ENCODE measurements around the gene KCTD10.
"Not testable (repeated sequence)": the region's sequence is repeated elsewhere in the genome, so short reads cannot be mapped to it uniquely, and the experiment has no call there.

The KCTD10 gene

GRCh38 chr12:109448707-109449390 is 28.3 kb downstream of the KCTD10 start:
- H3K9me3 Mint-ChIP-seq = no peaks in the 10 kb centered on the region
- ATAC-seq (replicated peaks; ENCODE audit: extremely low read depth, poor library complexity, severe bottlenecking) = no peak
- H3K4me1 Mint-ChIP-seq = peaks cover 17% of the 10 kb centered on the region
- H3K27ac Mint-ChIP-seq (ENCODE audit: low read depth) = no peak overlapping the region
- peaks cover 23% of the 10 kb centered on the region for H3K36me3 Mint-ChIP-seq (ENCODE audit: insufficient read depth)
- no peaks in the 10 kb centered on the region for H3K27me3 Mint-ChIP-seq
- no peak for DNase-seq (ENCODE audit: low spot score in 2 of 2)
- H3K4me3 Mint-ChIP-seq = no peak overlapping the region

GRCh38 chr12:109448272-109448671 is 28.8 kb downstream of the KCTD10 start:
- H3K27me3 Mint-ChIP-seq = no peaks in the 10 kb centered on the region
- H3K4me3 Mint-ChIP-seq = no peak overlapping the region
- DNase-seq (ENCODE audit: low spot score in 2 of 2) (no peak), ATAC-seq (replicated peaks; ENCODE audit: extremely low read depth, poor library complexity, severe bottlenecking) (no peak)
- H3K9me3 Mint-ChIP-seq = no peaks in the 10 kb centered on the region
- no peak overlapping the region for H3K27ac Mint-ChIP-seq (ENCODE audit: low read depth)
- H3K36me3 Mint-ChIP-seq (ENCODE audit: insufficient read depth) = peaks cover 20% of the 10 kb centered on the region
- H3K4me1 Mint-ChIP-seq = peaks cover 17% of the 10 kb centered on the region

DNA sequence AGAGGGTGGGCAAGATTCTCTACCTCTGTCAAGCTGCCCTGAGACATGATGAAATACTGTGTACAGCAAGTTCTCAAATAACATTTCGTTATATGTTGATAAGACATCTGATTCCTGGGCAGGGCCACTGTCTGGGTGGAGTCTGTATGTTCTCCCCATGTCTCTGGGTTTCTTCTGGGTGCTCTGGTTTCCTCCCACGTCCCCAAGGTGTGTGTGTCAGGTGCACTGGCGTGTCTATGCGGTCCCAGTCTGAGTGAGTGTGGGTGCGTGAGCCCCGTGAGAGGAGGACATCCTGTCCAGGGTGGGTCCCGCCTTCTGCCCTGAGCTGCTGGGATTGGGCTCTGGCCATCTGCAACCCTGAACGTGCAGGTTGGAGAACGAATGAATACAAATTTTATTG is 29.6 kb downstream of the KCTD10 start:
- Mint-ChIP-seq H3K9me3 (no peaks in the 10 kb centered on the region), H3K36me3 (ENCODE audit: insufficient read depth) (peaks cover 20% of the 10 kb centered on the region), H3K27me3 (no peaks in the 10 kb centered on the region), H3K4me1 (peaks cover 17% of the 10 kb centered on the region), H3K27ac (ENCODE audit: low read depth) (no peak overlapping the region), H3K4me3 (no peak overlapping the region)
- ATAC-seq (replicated peaks; ENCODE audit: extremely low read depth, poor library complexity, severe bottlenecking) (no peak), DNase-seq (ENCODE audit: low spot score in 2 of 2) (no peak)

- no peak overlapping the region for H3K27ac Mint-ChIP-seq (ENCODE audit: low read depth)
- ATAC-seq (replicated peaks; ENCODE audit: extremely low read depth, poor library complexity, severe bottlenecking) = no peak
These were observed 30.2 kb downstream of the KCTD10 start for GRCh38 chr12:109446869-109447268.

DNA sequence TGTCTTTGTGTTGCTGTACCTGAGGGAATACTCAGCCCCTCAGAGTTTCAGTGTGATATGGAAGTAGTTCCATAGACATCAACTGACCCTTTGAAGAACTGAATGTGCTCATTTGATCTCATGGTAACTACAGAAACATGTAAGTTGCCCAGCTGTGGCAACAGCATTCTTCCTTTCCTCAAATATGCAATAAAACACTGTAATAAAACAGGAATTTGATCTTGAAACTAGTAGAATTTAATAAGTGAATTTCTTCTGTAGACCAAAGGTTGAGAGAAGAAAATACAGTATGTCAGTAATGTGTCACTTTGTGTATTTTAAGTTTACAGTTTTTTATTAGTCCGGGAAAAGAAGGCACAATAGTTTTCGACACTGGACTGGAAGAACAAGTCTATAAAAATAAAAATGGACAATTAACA is 31.9 kb downstream of the KCTD10 start:
- peaks cover 3% of the 10 kb centered on the region for H3K4me1 Mint-ChIP-seq
- H3K27me3 Mint-ChIP-seq = no peaks in the 10 kb centered on the region
- no peak for ATAC-seq (replicated peaks; ENCODE audit: extremely low read depth, poor library complexity, severe bottlenecking)
- H3K4me3 Mint-ChIP-seq = no peak overlapping the region
- no peak for DNase-seq (ENCODE audit: low spot score in 2 of 2)
- H3K36me3 Mint-ChIP-seq (ENCODE audit: insufficient read depth) = peaks cover 14% of the 10 kb centered on the region
- no peaks in the 10 kb centered on the region for H3K9me3 Mint-ChIP-seq
- no peak overlapping the region for H3K27ac Mint-ChIP-seq (ENCODE audit: low read depth)

More at GRCh38 chr12:109446869-109447268, 30.2 kb downstream of the KCTD10 start:
- Mint-ChIP-seq H3K36me3 (ENCODE audit: insufficient read depth) (peaks cover 18% of the 10 kb centered on the region), H3K4me3 (no peak overlapping the region), H3K27me3 (no peaks in the 10 kb centered on the region), H3K4me1 (peaks cover 17% of the 10 kb centered on the region), H3K9me3 (no peaks in the 10 kb centered on the region)
- DNase-seq (ENCODE audit: low spot score in 2 of 2) = no peak

GRCh38 chr12:109444259-109444658 is 32.8 kb downstream of the KCTD10 start:
- H3K9me3 Mint-ChIP-seq = no peaks in the 10 kb centered on the region
- no peaks in the 10 kb centered on the region for H3K4me1 Mint-ChIP-seq
- no peak overlapping the region for H3K4me3 Mint-ChIP-seq
- peaks cover 12% of the 10 kb centered on the region for H3K36me3 Mint-ChIP-seq (ENCODE audit: insufficient read depth)
- H3K27me3 Mint-ChIP-seq = no peaks in the 10 kb centered on the region
- ATAC-seq (replicated peaks; ENCODE audit: extremely low read depth, poor library complexity, severe bottlenecking) (no peak), DNase-seq (ENCODE audit: low spot score in 2 of 2) (no peak)
- H3K27ac Mint-ChIP-seq (ENCODE audit: low read depth) = no peak overlapping the region

DNA sequence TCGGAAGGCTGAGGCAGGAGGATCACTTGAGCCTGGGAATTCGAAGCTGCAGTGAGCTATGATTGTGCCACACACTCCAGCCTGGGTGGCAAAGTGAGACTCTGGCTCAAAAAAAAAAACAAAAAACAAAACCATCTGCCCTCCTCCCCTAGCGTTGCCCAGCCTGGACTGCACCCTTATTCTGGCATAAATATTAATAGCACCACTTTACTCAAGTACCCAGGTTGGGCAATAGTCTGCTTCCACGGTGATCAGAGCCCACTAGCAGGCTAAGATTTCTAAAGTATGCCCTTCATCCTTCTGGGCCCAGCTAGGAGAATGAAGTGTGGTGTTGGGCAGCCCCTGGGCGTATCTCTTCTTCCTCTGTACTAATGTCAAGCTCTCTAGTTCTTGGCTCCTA is 33.3 kb downstream of the KCTD10 start:
- peaks cover 11% of the 10 kb centered on the region for H3K36me3 Mint-ChIP-seq (ENCODE audit: insufficient read depth)
- no peaks in the 10 kb centered on the region for H3K27me3 Mint-ChIP-seq
- no peaks in the 10 kb centered on the region for H3K9me3 Mint-ChIP-seq
- H3K4me3 Mint-ChIP-seq = no peak overlapping the region
- no peak overlapping the region for H3K27ac Mint-ChIP-seq (ENCODE audit: low read depth)
- DNase-seq (ENCODE audit: low spot score in 2 of 2) (no peak), ATAC-seq (replicated peaks; ENCODE audit: extremely low read depth, poor library complexity, severe bottlenecking) (no peak)
- no peaks in the 10 kb centered on the region for H3K4me1 Mint-ChIP-seq

GRCh38 chr12:109440851-109441490 is 36.1 kb downstream of the KCTD10 start:
- H3K4me3 Mint-ChIP-seq = no peak overlapping the region
- no peaks in the 10 kb centered on the region for H3K4me1 Mint-ChIP-seq
- peaks cover 7% of the 10 kb centered on the region for H3K36me3 Mint-ChIP-seq (ENCODE audit: insufficient read depth)
- no peaks in the 10 kb centered on the region for H3K9me3 Mint-ChIP-seq
- DNase-seq (ENCODE audit: low spot score in 2 of 2) (no peak), ATAC-seq (replicated peaks; ENCODE audit: extremely low read depth, poor library complexity, severe bottlenecking) (no peak)
- H3K27me3 Mint-ChIP-seq = no peaks in the 10 kb centered on the region
- H3K27ac Mint-ChIP-seq (ENCODE audit: low read depth) = no peak overlapping the region

GRCh38 chr12:109439951-109440350 is 37.1 kb downstream of the KCTD10 start:
- ATAC-seq (replicated peaks; ENCODE audit: extremely low read depth, poor library complexity, severe bottlenecking); H3K36me3 Mint-ChIP-seq (ENCODE audit: insufficient read depth); H3K4me3 Mint-ChIP-seq; DNase-seq (ENCODE audit: low spot score in 2 of 2); H3K27me3 Mint-ChIP-seq; H3K9me3 Mint-ChIP-seq; H3K27ac Mint-ChIP-seq (ENCODE audit: low read depth); H3K4me1 Mint-ChIP-seq: not testable (repeated sequence)

DNA sequence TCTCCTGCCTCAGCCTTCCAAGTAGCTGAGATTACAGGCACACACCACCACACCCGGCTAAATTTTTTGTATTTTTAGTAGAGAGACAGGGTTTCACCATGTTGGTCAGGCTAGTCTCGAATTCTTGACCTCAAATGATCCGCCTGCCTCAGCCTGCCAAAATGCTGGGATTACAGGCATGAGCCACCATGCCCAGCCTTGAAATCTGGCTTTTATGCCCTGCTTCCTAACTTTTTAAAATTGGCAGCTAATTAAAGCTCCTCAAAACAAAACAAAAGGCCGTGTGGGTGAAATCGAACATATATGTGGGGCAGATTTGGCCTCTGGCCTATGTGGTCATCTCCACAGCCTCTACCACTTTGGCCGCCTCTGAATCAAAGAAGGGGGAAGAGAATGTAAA is 37.9 kb downstream of the KCTD10 start:
- H3K27ac Mint-ChIP-seq (ENCODE audit: low read depth) = no peak overlapping the region
- no peaks in the 10 kb centered on the region for H3K27me3 Mint-ChIP-seq
- H3K4me1 Mint-ChIP-seq = no peaks in the 10 kb centered on the region
- H3K9me3 Mint-ChIP-seq = no peaks in the 10 kb centered on the region
- peaks cover 3% of the 10 kb centered on the region for H3K36me3 Mint-ChIP-seq (ENCODE audit: insufficient read depth)
- ATAC-seq (replicated peaks; ENCODE audit: extremely low read depth, poor library complexity, severe bottlenecking) = no peak
- no peak for DNase-seq (ENCODE audit: low spot score in 2 of 2)
- no peak overlapping the region for H3K4me3 Mint-ChIP-seq

- DNase-seq (ENCODE audit: low spot score in 2 of 2) = no peak
- Mint-ChIP-seq H3K36me3 (ENCODE audit: insufficient read depth) (peaks cover 1% of the 10 kb centered on the region), H3K27me3 (no peaks in the 10 kb centered on the region), H3K4me3 (no peak overlapping the region), H3K9me3 (no peaks in the 10 kb centered on the region), H3K27ac (ENCODE audit: low read depth) (no peak overlapping the region), H3K4me1 (peaks cover 13% of the 10 kb centered on the region)
- no peak for ATAC-seq (replicated peaks; ENCODE audit: extremely low read depth, poor library complexity, severe bottlenecking)
These were observed 40.9 kb downstream of the KCTD10 start for GRCh38 chr12:109436188-109436560.

GRCh38 chr12:109435428-109436187 is 41.5 kb downstream of the KCTD10 start:
- H3K27ac Mint-ChIP-seq (ENCODE audit: low read depth) = no peak overlapping the region
- H3K27me3 Mint-ChIP-seq = no peaks in the 10 kb centered on the region
- ATAC-seq (replicated peaks; ENCODE audit: extremely low read depth, poor library complexity, severe bottlenecking) (no peak), DNase-seq (ENCODE audit: low spot score in 2 of 2) (no peak)
- H3K9me3 Mint-ChIP-seq = no peaks in the 10 kb centered on the region
- no peak overlapping the region for H3K4me3 Mint-ChIP-seq
- peaks cover 13% of the 10 kb centered on the region for H3K4me1 Mint-ChIP-seq
- peaks cover 1% of the 10 kb centered on the region for H3K36me3 Mint-ChIP-seq (ENCODE audit: insufficient read depth)

GRCh38 chr12:109434582-109434981 is 42.5 kb downstream of the KCTD10 start:
- Mint-ChIP-seq H3K4me3 (no peak overlapping the region), H3K27me3 (no peaks in the 10 kb centered on the region), H3K4me1 (peaks cover 13% of the 10 kb centered on the region), H3K27ac (ENCODE audit: low read depth) (no peak overlapping the region), H3K9me3 (no peaks in the 10 kb centered on the region), H3K36me3 (ENCODE audit: insufficient read depth) (peaks cover 1% of the 10 kb centered on the region)
- ATAC-seq (replicated peaks; ENCODE audit: extremely low read depth, poor library complexity, severe bottlenecking) (no peak), DNase-seq (ENCODE audit: low spot score in 2 of 2) (no peak)
